Ovary (tissue), 9 donors: ENCODE data around the gene DDR2. TPM values are rescaled to one million over a fixed set of nuclear protein-coding genes. Genes with fewer than 3 reads are reported as not detected.
A peak's percentile ranks its signal among the peaks of the same experiment; 100 is the strongest.
"Not testable (repeated sequence)": the region's sequence is repeated elsewhere in the genome, so short reads cannot be mapped to it uniquely, and the experiment has no call there.

Experiments used
- DNase-seq, 5 donors: peaks; one replicate each; pipeline ENCODE4 v3.0.0-alpha.2; 2019 to 2020
- H3K27ac ChIP-seq, 2 donors: fragments of 200-600 bp; one replicate each; pipeline versions ENCODE4 v1.5.1 to v1.8.0; 2019 to 2022
- H3K27me3 ChIP-seq: fragments of 200-600 bp; one replicate; pipeline ENCODE4 v1.8.0; 2022
- H3K36me3 ChIP-seq: fragments of 200-600 bp; sonication (generic); one replicate; pipeline ENCODE4 v1.5.1; 2019
- H3K4me1 ChIP-seq: one replicate; pipeline ENCODE4 v1.8.1; 2013; ENCODE audit warnings: mild to moderate bottlenecking, moderate library complexity; ENCODE audit not compliant: insufficient read depth
- H3K4me3 ChIP-seq: fragments of 200-600 bp; sonication (generic); one replicate; pipeline ENCODE4 v1.5.1; 2017
- H3K9me3 ChIP-seq, 2 donors: fragments of 200-600 bp in 1 of 2; sonication (generic) in 1 of 2; one replicate each; pipeline versions ENCODE4 v1.5.1 to v1.8.1; 2013 to 2019; ENCODE audit warnings: mild to moderate bottlenecking in 1 of 2, moderate library complexity in 1 of 2
- CTCF ChIP-seq, 3 donors: fragments of 450-650 bp in 2 of 3; fragments of 200-600 bp in 1 of 3; IDR thresholded peaks; one replicate each; pipeline versions ENCODE4 v1.5.1 to v1.8.0; 2016 to 2022; ENCODE audit warnings: antibody characterized with exemption in 3 of 3, mild to moderate bottlenecking in 1 of 3
- EP300 ChIP-seq: sonication (generic); formaldehyde crosslinking; IDR thresholded peaks from one replicate; pipeline ENCODE4 v1.6.1; 2017; ENCODE audit warnings: antibody characterized with exemption
- POLR2A ChIP-seq: fragments of 450-650 bp; IDR thresholded peaks from one replicate; pipeline ENCODE4 v1.6.1; 2017; ENCODE audit warnings: antibody characterized with exemption, mild to moderate bottlenecking, moderate library complexity
- WGBS, 3 donors: extraction: QIAGEN DNeasy Blood & Tissue Kit in 1 of 3; methylation state at CpG; one replicate each; pipeline versions ENCODE4 v1.1.5 to v1.1.7; 2013 to 2017; 5-methylcytosine and 5-hydroxymethylcytosine counted together
- intact Hi-C, 4 donors: fragments of 100-400 bp; cut with DNase I; formaldehyde crosslinking; loops; one replicate each; pipeline versions ENCODE4 v1.11.0 to v1.15.1; 2022 to 2023
- polyA plus RNA-seq, 2 donors: library from polyadenylated mRNA; stranded (reverse); fragments of 200-250 nt in 1 of 2; fragments of 350-450 nt in 1 of 2; fragmentation: Illumina TruSeq in 1 of 2; extraction: RNeasy Lipid Tissue Mini Kit (QIAGEN cat#74804) in 1 of 2; gene quantifications; one replicate each; pipeline ENCODE4 v1.2.3, GENCODE V29; 2013 to 2014
- total RNA-seq, 7 donors: library from RNA; depleted of rRNA in 2 of 7; stranded (reverse); fragments of >200 nt in 2 of 7; fragmentation: NEBNext Ultra II Directional in 3 of 7; extraction: Animal tissue kit (Norgen Biotek cat#: 25700) in 3 of 7; gene quantifications; one replicate each; pipeline versions ENCODE4 v1.1.0 to v1.2.4, GENCODE V29; 2016 to 2023
- donor health status: DM: no; HTN: no; CAD: no; lungs with moderate emphysema.
- donor health status: DM: no; HTN: no; CAD: no.
- donor health status: Bipolar disorder and iron deficiency.
- donor health status: DM: yes; HTN: yes; CAD: no.
- donor health status: DM: no; HTN: no; CAD: no.
- donor health status: DM: yes; HTN: yes; CAD: no.

Gene DDR2
- total and polyA plus RNA-seq, 9 donors, result 25.6 to 143 (median 79.0) TPM

GRCh38 chr1:162782671-162783070 lies 150.4 kb downstream of the DDR2 start:
- no peaks in the 10 kb centered on the region for H3K4me1 ChIP-seq
- intact Hi-C loops, result no loop called here
- H3K27ac ChIP-seq, result no peak overlapping the region
- no peaks in the 10 kb centered on the region for H3K9me3 ChIP-seq
- TF ChIP-seq EP300 (no peak), CTCF (IDR thresholded peaks at IDR 0.05) (no peak), POLR2A (no peak)
- no peaks in the 10 kb centered on the region for H3K27me3 ChIP-seq
- no peak for DNase-seq
- H3K4me3 ChIP-seq, result no peak overlapping the region
- no peaks in the 10 kb centered on the region for H3K36me3 ChIP-seq

- H3K9me3 ChIP-seq, H3K4me3 ChIP-seq, intact Hi-C loops, H3K36me3 ChIP-seq, H3K27me3 ChIP-seq, DNase-seq, H3K4me1 ChIP-seq: not testable (repeated sequence)
- WGBS, 3 donors, result 83 to 100% (median 86%) methylated on average over 1 of the region's 1 CpG
- H3K27ac ChIP-seq, result peak overlapping the region in 1 of 2 donors; percentile 5
Observed at GRCh38 chr1:162784926-162785325, 152.7 kb downstream of the DDR2 start.

- WGBS, 3 donors, result 84 to 96% (median 96%) methylated on average over 1 of the region's 1 CpG
- H3K9me3 ChIP-seq, H3K27me3 ChIP-seq, H3K36me3 ChIP-seq, H3K4me3 ChIP-seq, intact Hi-C loops, H3K4me1 ChIP-seq: not testable (repeated sequence)
- peak in 2 of 5 donors; percentile 24 to 34 for DNase-seq
- H3K27ac ChIP-seq, result peak overlapping the region in 1 of 2 donors; percentile 12
Observed at GRCh38 chr1:162788783-162789182, 156.5 kb downstream of the DDR2 start.

GRCh38 chr1:162790303-162790984 lies 158.2 kb downstream of the DDR2 start, which contains the start of gene HSD17B7:
Gene HSD17B7 (plus strand): TSS chr1:162790702. CDS start chr1:162790801, 99 bp downstream.
- peak within 1 kb of the TSS; percentile 44 for H3K4me3 ChIP-seq
- H3K9me3 ChIP-seq, intact Hi-C loops, H3K36me3 ChIP-seq, H3K27me3 ChIP-seq, H3K4me1 ChIP-seq: not testable (repeated sequence)
- 1 to 3% (median 2%) methylated on average over 8 to 32 of the region's 49 CpGs for WGBS, 3 donors
- peak; percentile 78 to 87 (median 82) for DNase-seq
- peak; percentile 76 for TF ChIP-seq POLR2A
- peak within 1 kb of the TSS; percentile 75 to 97 for H3K27ac ChIP-seq

- H3K27me3 ChIP-seq, H3K4me1 ChIP-seq, H3K36me3 ChIP-seq, intact Hi-C loops, DNase-seq, H3K9me3 ChIP-seq: not testable (repeated sequence)
- peak overlapping the region; percentile 27 to 71 for H3K27ac ChIP-seq
- WGBS, 3 donors, result 0 to 1% (median 0%) methylated on average over 7 to 8 of the region's 8 CpGs
- H3K4me3 ChIP-seq, result peak overlapping the region; percentile 44
Observed at GRCh38 chr1:162790985-162791357, 158.7 kb downstream of the DDR2 start.

GRCh38 chr1:162794284-162794683 lies 162.0 kb downstream of the DDR2 start:
- H3K36me3 ChIP-seq, intact Hi-C loops, H3K4me3 ChIP-seq, DNase-seq, H3K4me1 ChIP-seq, H3K27ac ChIP-seq, H3K27me3 ChIP-seq, H3K9me3 ChIP-seq: not testable (repeated sequence)
- WGBS, 3 donors, result 12 to 26% (median 17%) methylated on average over 1 of the region's 1 CpG

GRCh38 chr1:162796617-162797279 lies 164.5 kb downstream of the DDR2 start:
- H3K4me3 ChIP-seq, H3K27ac ChIP-seq, H3K36me3 ChIP-seq, DNase-seq, H3K4me1 ChIP-seq, intact Hi-C loops, H3K27me3 ChIP-seq, H3K9me3 ChIP-seq: not testable (repeated sequence)
- 36 to 47% (median 38%) methylated on average over 4 of the region's 4 CpGs for WGBS, 3 donors
